GM12891 (cell line): ENCODE data around the gene MSRB3.
"Not testable (repeated sequence)": the region's sequence is repeated elsewhere in the genome, so short reads cannot be mapped to it uniquely, and the experiment has no call there.

Experiments
- DNase-seq: peaks from one replicate; pipeline ENCODE4 v3.0.0; 2011; ENCODE audit warnings: low spot score; ENCODE audit not compliant: insufficient read length
- FAIRE-seq: peaks from 2 replicates; lab custom pipeline; 2011; peaks lifted over from hg19 to GRCh38; lab: Jason Lieb, UNC
- PAX5 ChIP-seq: IDR thresholded peaks from 2 replicates; pipeline ENCODE4 v1.6.1; 2011; ENCODE audit warnings: low read length, moderate library complexity, mild to moderate bottlenecking; ENCODE audit not compliant: insufficient read depth, severe bottlenecking
- POLR2A ChIP-seq: IDR thresholded peaks from 2 replicates; pipeline ENCODE4 v1.6.1; 2011; ENCODE audit warnings: low read depth, low read length, control low read depth
- POLR2AphosphoS5 ChIP-seq: IDR thresholded peaks from 2 replicates; pipeline ENCODE4 v1.6.1; 2011; ENCODE audit warnings: low read depth, low read length, control low read depth
- POU2F2 ChIP-seq: IDR thresholded peaks from 2 replicates; pipeline ENCODE4 v1.6.1; 2011; ENCODE audit warnings: low read depth, mild to moderate bottlenecking, control low read depth, low read length, moderate library complexity
- SPI1 ChIP-seq: IDR thresholded peaks from 2 replicates; pipeline ENCODE4 v1.6.1; 2011; ENCODE audit warnings: low read depth, low read length, control low read depth
- TAF1 ChIP-seq: IDR thresholded peaks from 2 replicates; pipeline ENCODE4 v1.6.1; 2011; ENCODE audit warnings: low read depth, low read length, control low read depth

The MSRB3 gene

GRCh38 chr12:65444996-65445395 is 166.5 kb downstream of the MSRB3 start:
- FAIRE-seq (no peak), DNase-seq (no peak)
- TF ChIP-seq PAX5 = no peak
- TF ChIP-seq POLR2A = no peak
- no peak for TF ChIP-seq SPI1
- TF ChIP-seq POU2F2 = no peak
- no peak for TF ChIP-seq POLR2AphosphoS5
- TF ChIP-seq TAF1 = no peak

- DNase-seq (no peak), FAIRE-seq (no peak)
Measured at GRCh38 chr12:65446901-65447300, 168.4 kb downstream of the MSRB3 start.

DNA sequence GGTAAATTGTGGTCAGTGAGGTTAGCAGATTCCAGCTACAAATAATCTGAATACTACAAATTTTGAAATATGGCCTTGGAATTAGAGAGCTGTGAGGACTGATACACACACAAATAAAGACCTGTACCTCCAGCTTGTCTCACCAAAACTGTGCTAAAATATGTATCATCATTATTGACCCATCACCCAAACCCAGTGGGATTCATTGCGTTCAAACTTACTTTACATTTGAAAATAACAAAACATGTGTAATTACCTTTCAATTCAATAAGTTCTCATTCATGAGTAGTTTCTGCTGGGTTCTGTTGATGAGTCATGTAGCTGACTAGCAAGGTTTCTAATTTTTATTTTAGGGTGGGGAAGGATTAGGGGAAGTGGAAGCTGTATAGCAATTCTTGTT is 170.9 kb downstream of the MSRB3 start:
- FAIRE-seq (no peak), DNase-seq (no peak)
- TF ChIP-seq PAX5 (no peak), SPI1 (no peak), POU2F2 (no peak), POLR2AphosphoS5 (no peak)

More at GRCh38 chr12:65446901-65447300, 168.4 kb downstream of the MSRB3 start:
- TF ChIP-seq PAX5 (no peak), POLR2A (no peak), TAF1 (no peak), SPI1 (no peak), POLR2AphosphoS5 (no peak)

GRCh38 chr12:65450625-65451024 is 172.1 kb downstream of the MSRB3 start:
- no peak for DNase-seq
- no peak for TF ChIP-seq POLR2A
- TF ChIP-seq POU2F2 = no peak
- no peak for TF ChIP-seq SPI1
- no peak for TF ChIP-seq POLR2AphosphoS5
- TF ChIP-seq TAF1 = no peak
- TF ChIP-seq PAX5 = no peak
- FAIRE-seq = no peak

DNA sequence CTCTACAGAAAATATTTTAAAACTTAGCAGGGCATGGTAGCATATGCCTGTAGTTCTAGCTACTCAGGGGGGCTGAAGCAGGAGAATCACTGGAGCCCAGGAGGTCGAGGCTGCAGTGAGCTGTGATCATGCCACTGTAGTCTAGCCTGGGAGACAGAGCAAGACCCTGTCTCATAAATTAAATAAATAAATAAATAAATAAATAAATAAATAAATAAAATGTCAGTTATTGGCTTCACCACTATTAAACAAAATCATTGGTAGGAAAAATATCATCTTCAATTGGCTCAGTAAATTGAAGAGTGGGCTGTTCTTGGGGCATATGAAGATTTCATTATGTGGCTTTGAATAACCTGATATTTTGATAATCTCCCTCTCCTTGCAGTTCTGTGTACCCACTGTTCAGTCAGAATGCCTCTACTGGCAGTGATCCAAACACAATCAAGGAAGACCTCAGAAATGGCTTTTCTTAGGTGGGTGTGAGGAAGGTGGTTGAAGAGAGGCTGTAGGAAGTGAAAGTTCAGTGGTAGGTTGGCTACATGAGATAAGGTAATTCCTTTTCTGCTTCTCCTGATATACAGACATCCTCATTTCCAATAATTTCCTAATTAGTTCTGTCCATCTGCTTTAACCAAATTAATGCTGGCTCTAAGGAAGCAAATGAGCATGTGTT is 175.8 kb downstream of the MSRB3 start:
- FAIRE-seq (no peak), DNase-seq (no peak)
- TF ChIP-seq POLR2A (no peak), SPI1 (no peak), PAX5 (no peak), POLR2AphosphoS5 (no peak), POU2F2 (no peak), TAF1 (no peak)

DNA sequence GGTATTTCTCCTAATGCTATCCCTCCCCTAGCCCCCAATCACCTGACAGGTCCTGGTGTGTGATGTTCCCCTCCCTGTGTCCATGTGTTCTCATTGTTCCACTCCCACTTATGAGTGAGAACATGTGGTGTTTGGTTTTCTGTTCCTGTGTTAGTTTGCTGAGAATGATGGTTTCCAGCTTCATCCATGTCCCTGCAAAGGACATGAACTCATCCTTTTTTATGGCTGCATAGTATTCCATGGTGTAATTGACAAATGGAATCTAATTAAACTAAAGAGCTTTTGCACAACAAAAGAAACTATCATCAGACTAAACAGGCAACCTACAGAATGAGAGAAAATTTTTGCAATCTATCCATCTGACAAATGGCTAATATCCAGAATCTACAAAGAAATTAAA is 178.9 kb downstream of the MSRB3 start:
- not testable (repeated sequence) for FAIRE-seq, DNase-seq

DNA sequence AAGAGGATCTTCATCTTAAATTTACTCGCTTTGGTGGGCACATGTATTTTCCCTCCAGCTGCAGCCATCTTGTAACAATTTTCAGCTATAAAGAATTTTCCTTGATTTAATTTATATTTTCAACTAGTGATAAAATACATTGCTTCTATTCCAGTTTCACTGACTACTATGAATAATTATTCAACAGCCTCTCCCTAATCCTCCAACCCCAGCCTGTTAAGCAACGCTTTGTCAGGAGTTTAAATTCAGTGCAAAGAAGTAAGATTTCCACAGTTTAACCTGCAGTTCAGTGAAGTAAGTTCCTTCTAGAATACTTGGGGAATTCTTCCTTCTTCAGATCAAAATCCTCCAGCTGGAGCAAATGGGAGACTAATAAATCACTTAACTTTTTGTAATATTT is 180.2 kb downstream of the MSRB3 start:
- TF ChIP-seq POLR2A (no peak), PAX5 (no peak), POLR2AphosphoS5 (no peak), POU2F2 (no peak), SPI1 (no peak), TAF1 (no peak)
- DNase-seq (no peak), FAIRE-seq (no peak)

DNA sequence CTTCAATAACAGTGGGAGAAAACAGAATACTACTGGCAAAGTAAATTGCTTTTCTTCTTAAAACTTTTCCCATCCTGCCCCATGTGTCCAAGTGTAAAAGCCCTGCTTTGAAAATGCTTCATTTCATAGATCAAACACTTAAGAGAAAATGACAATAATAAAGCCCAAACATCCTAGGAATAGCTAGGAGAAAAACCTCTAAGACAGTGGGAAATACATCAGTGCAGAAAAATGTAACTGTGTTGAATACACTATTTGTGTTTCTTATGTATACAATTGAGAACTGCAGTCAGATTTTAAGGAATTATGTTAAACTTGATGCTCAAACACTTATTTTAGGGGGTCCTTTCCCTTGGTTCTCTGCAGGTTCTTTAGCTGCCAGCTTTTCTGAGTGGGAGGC is 181.1 kb downstream of the MSRB3 start:
- FAIRE-seq (no peak), DNase-seq (no peak)
- TF ChIP-seq SPI1 (no peak), POLR2AphosphoS5 (no peak), PAX5 (no peak), POLR2A (no peak), TAF1 (no peak), POU2F2 (no peak)

GRCh38 chr12:65460063-65460462 is 181.6 kb downstream of the MSRB3 start:
- TF ChIP-seq TAF1 (no peak), PAX5 (no peak), POLR2AphosphoS5 (no peak), POLR2A (no peak), POU2F2 (no peak), SPI1 (no peak)
- DNase-seq (no peak), FAIRE-seq (no peak)

DNA sequence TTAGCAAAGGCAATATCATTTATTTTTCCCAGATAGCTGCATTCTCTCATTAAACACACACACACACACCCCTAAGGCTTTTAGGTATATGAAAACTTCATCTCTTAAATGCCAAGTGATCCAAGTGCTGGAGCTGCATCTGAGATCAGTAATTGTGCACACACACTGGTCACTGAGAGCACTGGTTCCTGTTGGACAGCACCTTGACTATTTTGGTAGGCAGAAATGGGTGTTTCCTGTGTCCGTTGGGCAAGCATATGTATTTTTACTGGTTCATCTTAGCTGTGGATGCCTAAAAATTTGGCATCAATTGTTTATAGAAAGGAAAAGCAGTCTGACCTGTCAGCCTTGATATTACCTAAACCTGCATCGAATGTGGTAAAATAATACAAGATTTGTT is 182.5 kb downstream of the MSRB3 start:
- TF ChIP-seq POLR2A (no peak), SPI1 (no peak), POLR2AphosphoS5 (no peak), PAX5 (no peak), POU2F2 (no peak), TAF1 (no peak)
- no peak for FAIRE-seq
- DNase-seq = no peak

DNA sequence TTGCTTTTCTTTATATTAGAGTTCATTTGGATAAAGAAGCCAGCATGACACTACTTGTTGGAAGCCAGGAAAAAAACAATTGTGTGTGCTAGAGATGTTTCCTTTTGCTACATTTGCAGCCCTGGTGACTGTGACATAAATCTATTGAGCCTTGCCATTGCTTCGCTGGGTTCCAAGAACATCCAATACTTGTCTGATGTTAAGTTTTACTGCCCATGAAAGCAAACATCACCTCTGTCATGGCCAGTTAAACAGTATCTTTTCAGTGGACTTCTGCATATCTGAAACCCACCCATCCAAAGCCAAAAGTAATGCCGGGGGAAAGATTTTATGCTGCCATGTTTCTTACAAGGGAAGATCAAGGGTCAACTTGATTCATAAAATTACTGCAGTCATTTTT is 184.0 kb downstream of the MSRB3 start:
- no peak for FAIRE-seq
- DNase-seq = no peak
- no peak for TF ChIP-seq POU2F2
- no peak for TF ChIP-seq PAX5
- TF ChIP-seq POLR2AphosphoS5 = no peak
- no peak for TF ChIP-seq POLR2A
- no peak for TF ChIP-seq SPI1
- TF ChIP-seq TAF1 = no peak
